ENCODE measurements around the gene DOCK10.

DOCK10 gene

DNA sequence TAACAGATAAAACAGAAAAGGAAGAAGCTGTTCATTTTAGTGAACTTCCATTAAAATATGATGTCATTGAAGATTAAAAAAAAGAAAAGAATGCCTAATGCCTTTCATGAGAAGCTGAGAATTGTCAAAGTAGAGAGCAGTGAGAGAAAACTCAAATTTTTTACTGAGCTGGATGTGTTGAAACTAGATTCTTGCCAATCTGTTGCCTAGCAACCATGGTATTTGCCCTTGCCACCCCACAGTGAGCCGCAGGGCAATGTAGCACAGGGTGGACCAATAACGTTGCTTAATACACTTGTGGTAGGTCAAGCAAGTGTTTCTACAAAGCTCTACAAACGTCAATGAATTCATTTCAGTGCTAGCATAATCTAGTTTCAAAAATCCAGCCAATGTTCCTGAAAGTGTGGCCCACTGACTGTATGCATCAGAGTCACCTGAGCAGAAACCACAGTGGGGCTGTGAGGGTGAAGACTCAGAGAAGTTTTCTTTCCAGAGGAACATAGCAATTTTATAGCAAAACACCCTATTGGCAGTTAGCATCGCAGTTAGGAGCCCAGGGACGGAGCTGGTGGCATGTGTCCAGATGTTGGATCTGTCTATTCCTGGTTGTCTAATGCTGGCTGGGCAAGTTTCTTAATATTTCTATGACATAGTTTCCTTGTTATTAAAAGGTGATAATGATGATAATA is 132.2 kb downstream of the DOCK10 start:
- no peak for DNase-seq

GRCh38 chr2:224908818-224909217 is 133.4 kb downstream of the DOCK10 start:
- DNase-seq, result no peak

DNA sequence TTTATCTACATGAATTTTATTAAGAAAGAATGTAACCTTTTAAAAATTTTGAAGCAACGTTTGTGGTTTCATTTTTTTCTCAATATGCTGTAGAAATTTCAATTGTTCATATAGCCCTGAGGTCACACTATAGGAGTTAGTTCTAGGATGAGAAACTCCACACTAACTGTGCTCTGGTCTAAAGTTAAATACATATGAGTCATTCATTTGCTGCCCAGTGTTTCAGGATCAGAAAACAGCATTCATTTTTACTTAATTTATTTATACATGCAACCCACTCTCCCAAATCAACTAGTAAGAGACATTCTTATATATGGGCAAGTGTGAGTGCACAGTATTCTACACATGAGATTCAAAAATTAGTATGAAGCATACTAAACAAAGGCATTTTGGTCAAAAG is 137.9 kb downstream of the DOCK10 start:
- DNase-seq, result no peak

GRCh38 chr2:224903621-224904020 is 138.6 kb downstream of the DOCK10 start:
- DNase-seq, result no peak

GRCh38 chr2:224901121-224901676 is 141.1 kb downstream of the DOCK10 start:
- DNase-seq, result no peak

DNA sequence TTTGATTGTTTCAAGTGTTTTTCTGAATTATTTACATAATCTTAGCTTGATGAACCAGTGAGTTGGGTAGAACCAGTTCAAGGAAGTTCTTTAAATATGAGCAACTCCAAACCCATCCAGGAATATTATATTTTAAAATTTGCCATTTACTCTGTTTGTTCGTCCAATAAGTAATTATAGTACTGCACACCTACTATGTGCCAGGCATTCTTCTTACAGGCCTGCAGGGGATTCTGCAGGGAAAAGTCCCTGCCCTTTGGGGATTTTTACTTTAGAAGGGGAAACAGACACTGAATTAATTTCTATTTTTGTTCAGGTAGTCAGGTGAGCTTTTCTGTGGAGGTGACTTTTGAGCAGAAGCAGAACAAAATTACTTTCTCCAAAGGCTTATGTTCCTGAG is 146.9 kb downstream of the DOCK10 start:
- DNase-seq, result no peak

DNA sequence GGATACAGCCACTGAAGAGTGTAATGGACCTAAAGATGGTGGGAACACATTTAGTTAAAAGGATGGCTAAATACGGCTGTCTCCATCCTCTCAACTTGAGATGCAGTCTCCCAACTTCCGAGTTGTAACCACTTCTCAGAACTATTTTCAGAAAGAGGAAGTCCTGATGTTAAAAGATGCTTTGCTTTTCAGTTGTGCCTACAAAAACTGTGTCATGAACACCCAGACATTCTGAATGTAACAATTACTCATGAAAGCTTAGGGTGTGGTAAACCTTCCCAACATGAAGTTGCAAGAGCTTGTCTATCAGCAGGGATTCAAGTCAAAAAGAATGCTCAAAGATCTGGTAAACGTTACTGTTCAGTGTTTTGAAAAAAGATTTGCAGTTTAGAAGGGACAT is 147.9 kb downstream of the DOCK10 start:
- DNase-seq, result no peak

DNA sequence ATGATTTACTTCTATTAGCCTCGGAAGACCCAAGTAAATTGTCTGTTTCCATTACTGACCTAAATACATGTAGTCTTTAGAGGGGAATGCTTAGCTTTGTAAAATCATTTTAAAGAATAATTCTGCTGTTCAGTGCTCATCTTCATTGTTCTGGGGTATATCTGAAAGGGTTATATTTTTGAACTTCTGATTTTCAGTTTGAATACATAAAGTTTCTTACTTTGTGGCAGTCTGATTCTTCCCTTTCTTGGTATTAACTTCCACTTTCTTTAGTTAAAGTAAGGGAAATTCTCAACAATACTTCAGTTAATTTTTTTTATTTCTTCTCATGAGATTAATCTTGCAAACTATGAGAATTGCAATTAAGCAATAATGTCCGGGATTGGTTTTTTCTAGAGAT is 148.4 kb downstream of the DOCK10 start:
- no peak for DNase-seq

DNA sequence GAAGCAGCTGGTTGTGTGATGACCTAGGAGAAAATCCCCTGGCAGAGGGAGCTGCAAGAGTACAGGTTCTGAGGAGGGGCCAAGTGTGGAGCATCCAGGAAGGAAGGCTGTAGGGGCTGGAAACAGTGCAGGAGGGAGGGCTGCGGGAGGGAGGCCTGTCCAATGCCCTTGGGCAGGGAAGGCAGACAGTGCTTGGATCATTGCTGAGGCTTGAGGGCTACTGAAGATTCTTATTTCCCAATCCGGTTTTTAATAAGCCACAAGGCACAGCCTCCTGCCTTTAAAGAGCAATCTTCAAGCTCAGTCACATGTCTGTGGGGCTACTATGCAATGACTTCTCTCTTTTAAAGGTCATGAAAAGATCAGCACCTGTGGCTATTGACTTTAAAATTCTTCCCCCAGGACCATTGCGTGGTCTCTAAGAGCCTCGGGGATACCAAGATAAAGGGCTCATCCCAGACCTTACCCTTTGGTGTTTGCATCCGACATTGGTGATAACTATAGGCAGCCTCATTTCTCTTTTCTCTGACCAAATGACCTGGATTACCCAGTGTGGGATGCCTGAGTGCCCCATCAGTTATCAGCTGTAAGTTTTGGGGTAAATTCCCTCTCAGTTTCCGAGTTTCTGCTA is 149.6 kb downstream of the DOCK10 start:
- no peak for DNase-seq

DNA sequence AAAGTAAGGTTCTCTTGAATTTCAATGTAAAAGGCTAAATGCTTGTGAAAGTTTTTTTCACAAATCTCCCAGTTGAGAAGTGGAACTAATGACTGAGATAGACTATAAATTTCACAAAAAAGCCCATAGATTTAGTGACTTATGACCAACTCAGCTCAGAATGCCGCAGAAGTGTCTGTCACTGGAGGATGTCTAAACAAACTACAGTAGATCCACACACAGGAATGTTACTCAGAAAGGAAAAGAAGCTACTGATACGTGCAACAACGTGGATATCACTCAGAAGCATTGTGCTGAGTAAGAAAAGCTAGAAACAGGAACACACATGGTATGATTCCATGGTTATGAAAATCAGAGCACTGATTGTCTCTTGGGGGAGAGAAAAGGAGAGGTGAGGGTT is 151.9 kb downstream of the DOCK10 start:
- no peak for DNase-seq

DNA sequence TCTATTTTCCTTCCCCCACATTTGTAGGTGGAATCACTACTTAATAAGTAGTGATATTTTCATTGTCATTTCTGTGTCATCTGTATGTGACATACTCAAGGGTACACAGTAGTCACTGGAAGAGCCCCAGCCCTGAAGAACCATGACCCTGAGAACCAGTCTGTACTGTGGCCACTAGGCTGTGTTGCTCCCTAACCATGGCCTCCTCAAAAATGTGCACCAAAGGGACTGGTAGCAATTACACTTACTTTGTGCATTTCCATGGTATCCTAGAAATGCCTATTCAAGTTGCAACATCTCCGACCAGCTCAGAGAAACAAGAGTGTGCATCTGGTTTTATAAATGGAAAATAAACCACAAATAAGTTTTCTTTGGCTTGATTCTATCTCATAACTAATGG is 155.1 kb downstream of the DOCK10 start:
- DNase-seq, result no peak

DNA sequence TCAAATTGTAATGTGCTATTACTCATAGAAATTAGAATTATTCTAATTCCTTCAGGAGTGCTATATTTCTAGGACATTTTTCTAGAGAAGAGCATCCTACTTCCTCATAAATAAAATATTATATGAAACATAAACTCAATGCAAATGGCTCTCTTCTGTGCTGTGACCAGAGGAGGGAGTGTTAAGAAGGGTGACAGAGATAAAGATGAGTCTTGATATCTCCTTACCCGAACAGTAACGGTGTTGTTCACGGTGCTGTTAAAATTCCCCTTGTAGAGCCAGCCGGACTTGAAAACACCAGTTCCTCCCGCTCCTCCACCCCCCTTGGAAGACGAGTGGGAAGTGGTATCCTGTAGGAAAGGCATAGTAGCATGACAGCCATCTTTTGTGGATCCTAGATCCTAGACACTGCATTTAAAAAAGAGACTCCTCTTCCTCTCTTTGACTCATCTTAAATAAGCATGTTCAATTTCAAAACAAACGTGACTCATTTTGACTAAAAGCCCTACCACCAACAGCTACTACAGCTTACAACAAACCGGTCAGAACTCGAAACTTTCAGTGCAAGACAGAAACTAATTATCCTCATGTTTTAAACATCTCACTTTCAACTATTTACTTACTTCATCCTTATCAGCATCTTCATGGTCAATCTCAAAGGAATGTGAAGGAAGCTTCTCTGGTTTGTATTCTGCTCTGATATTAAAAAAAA is 156.3 kb downstream of the DOCK10 start:
- no peak for DNase-seq

- no peak for DNase-seq
Observed at GRCh38 chr2:224885291-224885690, 157.0 kb downstream of the DOCK10 start.

DNA sequence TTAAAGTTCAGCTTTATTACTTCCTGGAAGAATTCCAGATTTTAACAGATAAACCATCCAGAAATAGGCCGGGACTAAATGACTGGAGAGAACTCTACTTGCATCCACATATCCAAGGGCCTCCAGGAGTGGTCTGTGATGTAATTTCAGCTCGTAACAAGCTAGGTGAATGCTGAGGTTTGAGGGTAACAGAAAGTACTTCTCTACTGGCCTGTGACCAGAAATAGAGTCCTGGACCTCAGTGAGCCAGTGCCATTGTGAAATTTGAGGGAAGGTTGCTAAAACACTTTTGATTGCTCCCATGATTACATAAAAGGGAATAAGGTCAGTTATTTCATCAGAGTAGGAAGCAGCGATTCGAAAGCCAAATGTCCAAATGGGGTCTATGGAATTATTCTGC is 158.1 kb downstream of the DOCK10 start:
- DNase-seq, result no peak

GRCh38 chr2:224883700-224884099 is 158.6 kb downstream of the DOCK10 start:
- no peak for DNase-seq

GRCh38 chr2:224883172-224883516 is 159.1 kb downstream of the DOCK10 start:
- no peak for DNase-seq

DNA sequence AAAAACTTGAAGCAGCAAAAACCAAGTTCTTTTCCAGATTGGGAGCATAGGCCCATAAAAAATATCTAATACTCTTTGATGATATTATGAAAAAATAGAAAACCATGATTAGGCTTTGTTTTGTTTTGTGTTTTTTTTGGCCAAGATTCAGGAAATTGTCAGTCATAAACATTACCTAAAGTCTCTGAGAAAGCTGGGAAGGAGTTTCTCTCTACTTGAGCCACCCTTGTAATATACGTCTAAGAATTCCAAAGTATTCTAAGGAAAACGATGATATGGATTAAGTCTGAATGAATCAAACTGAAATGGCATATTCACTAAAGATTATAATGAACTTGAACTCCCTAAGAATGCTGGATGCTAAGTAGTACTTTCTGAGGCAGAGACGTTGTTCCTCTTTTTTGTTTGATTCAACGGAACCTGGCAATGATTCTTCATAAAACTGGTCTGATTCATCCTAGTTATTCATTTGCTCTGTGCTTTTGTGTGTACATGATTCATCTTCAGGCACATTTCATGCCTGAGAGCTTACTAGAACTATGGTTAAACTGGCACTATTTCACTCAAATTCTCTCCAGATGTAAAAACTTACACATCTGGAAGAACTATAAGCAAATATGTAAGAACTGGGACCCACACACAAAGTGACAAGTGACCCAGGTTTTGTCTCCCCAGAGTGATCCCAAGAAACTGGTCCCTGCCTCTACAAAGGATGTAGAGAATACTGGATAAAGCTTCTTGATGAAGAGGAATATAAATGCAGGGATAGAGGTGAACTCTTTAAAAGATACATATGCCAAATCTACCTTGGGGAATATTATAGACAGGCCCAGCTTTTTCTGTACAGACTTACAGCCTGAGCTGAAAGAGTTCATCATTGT is 159.7 kb downstream of the DOCK10 start:
- no peak for DNase-seq

DNA sequence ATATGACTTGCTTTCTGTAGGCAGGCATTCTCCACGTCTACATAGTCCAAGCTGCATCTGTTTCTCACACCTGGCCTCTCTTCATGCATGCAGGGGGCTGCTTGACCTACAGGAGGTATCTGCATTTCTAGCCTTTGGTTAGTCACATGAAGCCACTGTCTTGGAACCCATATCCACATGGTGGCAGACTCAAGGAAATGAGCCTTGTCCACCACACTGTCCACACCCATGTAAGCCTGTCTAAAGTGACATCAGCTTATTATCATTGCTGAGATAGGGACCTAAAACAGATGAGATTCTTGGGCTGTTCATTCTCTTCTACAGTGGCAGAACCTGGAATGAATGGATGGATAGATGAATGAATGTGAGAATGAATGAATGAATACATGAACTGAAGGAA is 160.4 kb downstream of the DOCK10 start:
- no peak for DNase-seq

GRCh38 chr2:224876522-224876921 is 165.7 kb downstream of the DOCK10 start:
- no peak for DNase-seq

DNA sequence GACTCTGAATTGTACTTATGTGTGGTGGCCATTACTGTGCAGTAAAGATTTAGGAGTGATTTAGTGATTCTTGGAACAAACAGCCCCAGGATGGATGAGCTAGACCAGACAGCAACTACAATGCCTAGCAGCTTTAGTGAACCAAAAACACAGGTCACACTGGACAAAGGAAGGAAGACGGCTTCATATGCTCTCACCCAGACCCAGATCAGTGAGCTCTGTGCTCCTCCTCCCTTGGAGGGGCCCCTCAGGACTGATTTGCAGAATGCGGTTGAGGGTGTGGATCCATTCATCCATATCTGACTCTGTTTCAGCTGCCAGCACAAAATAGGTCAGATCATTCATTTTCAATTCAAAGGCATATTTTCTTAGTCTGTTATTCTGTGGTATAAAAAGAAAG is 166.4 kb downstream of the DOCK10 start:
- no peak for DNase-seq

DNA sequence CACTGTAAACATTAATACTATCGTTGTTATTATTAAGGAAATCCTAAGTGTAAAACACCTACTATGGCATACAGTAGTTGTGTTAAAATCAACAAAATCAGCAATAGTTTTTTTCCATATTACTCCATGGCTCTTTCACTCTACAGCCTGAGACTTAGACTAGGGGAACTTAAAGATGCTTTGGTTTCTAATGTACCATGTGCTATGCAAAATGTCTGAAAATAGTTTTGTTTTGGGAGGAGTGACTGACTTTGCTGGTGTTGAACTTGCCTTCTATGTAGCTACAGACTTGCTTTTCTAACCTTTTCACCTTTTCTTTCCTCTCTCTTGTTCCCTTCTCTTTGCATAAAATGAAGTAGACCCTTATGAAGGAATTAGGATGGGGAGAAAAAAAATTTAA is 167.1 kb downstream of the DOCK10 start:
- no peak for DNase-seq

GRCh38 chr2:224871813-224872212 is 170.5 kb downstream of the DOCK10 start:
- DNase-seq, result no peak

DNA sequence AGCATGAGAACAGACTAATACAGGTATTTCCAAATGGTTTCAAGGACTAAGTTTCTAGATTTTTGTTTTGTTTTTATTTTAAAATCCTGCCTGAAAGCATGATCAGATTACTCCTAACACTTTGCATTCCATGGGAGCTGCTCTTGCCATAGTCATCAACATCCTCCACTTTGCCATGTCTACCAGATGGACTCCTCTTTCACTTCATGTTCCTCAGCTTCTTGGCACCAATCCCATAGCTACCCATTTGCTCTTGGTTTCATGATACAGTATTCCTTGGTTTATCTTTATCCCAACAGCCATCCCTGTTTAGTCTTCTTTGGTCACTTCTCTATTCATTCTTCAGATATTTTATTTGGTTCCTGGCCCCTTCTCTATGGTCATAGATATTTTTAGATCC is 171.9 kb downstream of the DOCK10 start:
- no peak for DNase-seq
